SK-N-SH (cell line): Measurements from ENCODE around the gene PAMR1. TPM values are rescaled to one million over a fixed set of nuclear protein-coding genes. Genes with fewer than 3 reads are reported as not detected.

Experiments
- CTCF ChIA-PET: fragments of 300-600, 350-600 bp; formaldehyde crosslinking; extraction: SDS; loops from one replicate; lab custom pipeline; 2021; lab: Yijun Ruan, JAX
- POLR2A ChIA-PET: fragments of 350-600 bp; sonication (Branson Sonifier 250); formaldehyde crosslinking; extraction: SDS; loops from one replicate; lab custom pipeline; 2020; ENCODE audit warnings: antibody characterized with exemption, inconsistent platforms; lab: Yijun Ruan, JAX
- DNase-seq: peaks from one replicate; pipeline ENCODE4 v3.0.0; 2012
- H2AFZ ChIP-seq: fragments of 200-600 bp; sonication (generic); 2 replicates; pipeline ENCODE4 v1.8.1; 2016; ENCODE audit warnings: antibody characterized with exemption, mild to moderate bottlenecking, low read depth
- H3F3A ChIP-seq: fragments of 200-600 bp; sonication (generic); replicated peaks from 2 replicates; pipeline ENCODE3; 2016; ENCODE audit warnings: antibody characterized with exemption, mild to moderate bottlenecking; ENCODE audit not compliant: insufficient read depth
- H3K27ac ChIP-seq, 2 experiments: fragments of 200-500 bp in 1 of 2; fragments of 200-600 bp in 1 of 2; sonication (Bioruptor generic) in 1 of 2; sonication (generic), shearing (Covaris generic) in 1 of 2; 2 replicates each; pipeline versions ENCODE4 v1.5.1 to v1.6.1; 2014 to 2016; ENCODE audit warnings: low read depth in 2 of 2, inconsistent platforms in 1 of 2, low read length in 1 of 2, mild to moderate bottlenecking in 1 of 2, mixed read lengths in 1 of 2
- H3K27me3 ChIP-seq: fragments of 200-600 bp; sonication (generic), shearing (Covaris generic); 2 replicates; pipeline ENCODE4 v1.6.1; 2016; ENCODE audit warnings: mixed run types; ENCODE audit not compliant: insufficient read depth
- H3K36me3 ChIP-seq, 2 experiments: fragments of 200-500 bp in 1 of 2; fragments of 200-600 bp in 1 of 2; sonication (Bioruptor generic) in 1 of 2; sonication (generic) in 1 of 2; replicated peaks in 1 of 2; 2 replicates each; pipeline versions ENCODE3 to v1.5.1; 2014 to 2016; ENCODE audit warnings: low read length in 1 of 2, mild to moderate bottlenecking in 1 of 2; ENCODE audit not compliant: insufficient read depth in 2 of 2, control insufficient read depth in 1 of 2
- H3K4me1 ChIP-seq, 2 experiments: fragments of 200-500 bp in 1 of 2; fragments of 200-600 bp in 1 of 2; sonication (Bioruptor generic) in 1 of 2; sonication (generic), shearing (Covaris generic) in 1 of 2; 2 replicates each; pipeline versions ENCODE4 v1.5.1 to v1.6.1; 2014 to 2016; ENCODE audit warnings: low read depth in 1 of 2, low read length in 1 of 2, mixed run types in 1 of 2; ENCODE audit not compliant: insufficient read depth in 2 of 2, control insufficient read depth in 1 of 2
- H3K4me2 ChIP-seq: fragments of 200-600 bp; sonication (generic), shearing (Covaris generic); 2 replicates; pipeline ENCODE4 v1.6.1; 2017; ENCODE audit warnings: mixed run types
- H3K4me3 ChIP-seq, 2 experiments: fragments of 200-500 bp in 1 of 2; fragments of 200-600 bp in 1 of 2; sonication (Bioruptor generic) in 1 of 2; sonication (generic), shearing (Covaris generic) in 1 of 2; 2 replicates each; pipeline versions ENCODE4 v1.5.1 to v1.8.1; 2014 to 2016; ENCODE audit warnings: low read depth in 2 of 2, inconsistent platforms in 1 of 2, low read length in 1 of 2, mild to moderate bottlenecking in 1 of 2, mixed read lengths in 1 of 2, moderate library complexity in 1 of 2
- H3K79me2 ChIP-seq: fragments of 200-600 bp; sonication (generic); 2 replicates; pipeline ENCODE4 v1.8.1; 2017; ENCODE audit warnings: mild to moderate bottlenecking; ENCODE audit not compliant: insufficient read depth
- H3K9ac ChIP-seq: fragments of 200-600 bp; sonication (generic); 2 replicates; pipeline ENCODE4 v1.6.1; 2017; ENCODE audit warnings: mixed run types
- H3K9me2 ChIP-seq: fragments of 200-600 bp; sonication (generic); 2 replicates; pipeline ENCODE4 v1.6.1; 2017; ENCODE audit warnings: mixed run types
- H3K9me3 ChIP-seq: fragments of 200-600 bp; sonication (generic); 2 replicates; pipeline ENCODE4 v1.6.1; 2017; ENCODE audit warnings: mixed run types, mild to moderate bottlenecking, moderate library complexity
- H4K20me1 ChIP-seq: fragments of 200-600 bp; sonication (generic); 2 replicates; pipeline ENCODE4 v1.6.1; 2017; ENCODE audit warnings: mild to moderate bottlenecking, mixed run types; ENCODE audit not compliant: insufficient read depth
- CHD2 ChIP-seq: fragments of 150-350 bp; IDR thresholded peaks from 2 replicates; pipeline ENCODE4 v1.6.1; 2018; ENCODE audit warnings: low read length; ENCODE audit not compliant: partially characterized antibody
- EP300 ChIP-seq, 2 experiments: IDR thresholded peaks; 2 replicates each; pipeline versions ENCODE4 v1.4.0 to v1.6.1; 2012; ENCODE audit warnings: borderline replicate concordance in 1 of 2, low read depth in 1 of 2, low read length in 1 of 2
- EZH2phosphoT487 ChIP-seq: fragments of 200-600 bp; sonication (generic); IDR thresholded peaks from 2 replicates; pipeline ENCODE4 v1.6.1; 2017; ENCODE audit warnings: low read depth, mixed run types, mild to moderate bottlenecking, antibody characterized with exemption, moderate library complexity, borderline replicate concordance
- FOSL2 ChIP-seq: IDR thresholded peaks from 2 replicates; pipeline ENCODE4 v1.4.0; 2012; ENCODE audit warnings: low read depth, mild to moderate bottlenecking, moderate library complexity, borderline replicate concordance
- FOXJ3 ChIP-seq: sonication (generic); formaldehyde crosslinking; IDR thresholded peaks from 2 replicates; pipeline ENCODE4 v1.5.1; 2020; ENCODE audit warnings: mild to moderate bottlenecking, missing genetic modification reagents
- FOXM1 ChIP-seq: IDR thresholded peaks from 2 replicates; pipeline ENCODE4 v1.4.0; 2012; ENCODE audit warnings: low read depth, mild to moderate bottlenecking
- GABPA ChIP-seq: IDR thresholded peaks from 2 replicates; pipeline ENCODE4 v1.4.0; 2012; ENCODE audit warnings: low read depth, mild to moderate bottlenecking
- GATA2 ChIP-seq: sonication (generic); formaldehyde crosslinking; IDR thresholded peaks from 2 replicates; pipeline ENCODE4 v1.5.0; 2020; ENCODE audit warnings: mild to moderate bottlenecking, missing genetic modification reagents
- JUND ChIP-seq: IDR thresholded peaks from 2 replicates; pipeline ENCODE4 v1.4.0; 2012
- MAX ChIP-seq: IDR thresholded peaks from 2 replicates; pipeline ENCODE4 v1.4.0; 2012; ENCODE audit warnings: low read depth
- MEF2A ChIP-seq: IDR thresholded peaks from 2 replicates; pipeline ENCODE4 v1.4.0; 2012; ENCODE audit warnings: low read depth, borderline replicate concordance
- MXI1 ChIP-seq: IDR thresholded peaks from 2 replicates; pipeline ENCODE4 v1.6.1; 2012; ENCODE audit warnings: mild to moderate bottlenecking, low read depth, low read length, improper control_type of control experiment
- NFIC ChIP-seq: IDR thresholded peaks from 2 replicates; pipeline ENCODE4 v1.4.0; 2012; ENCODE audit warnings: borderline replicate concordance
- NRF1 ChIP-seq: IDR thresholded peaks from 2 replicates; pipeline ENCODE4 v1.6.1; 2012; ENCODE audit warnings: low read depth, mild to moderate bottlenecking, low read length
- POLR2AphosphoS5 ChIP-seq: IDR thresholded peaks from 2 replicates; pipeline ENCODE4 v1.6.1; 2012; ENCODE audit warnings: low read depth, low read length
- RAD21 ChIP-seq: IDR thresholded peaks from 2 replicates; pipeline ENCODE4 v1.6.1; 2012; ENCODE audit warnings: mild to moderate bottlenecking, low read length
- RCOR1 ChIP-seq: fragments of 150-350 bp; IDR thresholded peaks from 2 replicates; pipeline ENCODE4 v1.6.1; 2017; ENCODE audit warnings: antibody characterized with exemption, low read length
- REST ChIP-seq: IDR thresholded peaks from 2 replicates; pipeline ENCODE4 v1.6.1; 2012; ENCODE audit warnings: mild to moderate bottlenecking, low read depth, low read length, moderate library complexity
- RXRA ChIP-seq: IDR thresholded peaks from 2 replicates; pipeline ENCODE4 v1.4.0; 2012; ENCODE audit warnings: low read depth, mild to moderate bottlenecking, borderline replicate concordance
- SIN3A ChIP-seq: IDR thresholded peaks from 2 replicates; pipeline ENCODE4 v1.6.1; 2012; ENCODE audit warnings: low read depth, mild to moderate bottlenecking, low read length, moderate library complexity, borderline replicate concordance
- SMC3 ChIP-seq: IDR thresholded peaks from 2 replicates; pipeline ENCODE4 v1.6.1; 2012; ENCODE audit warnings: low read depth, low read length, improper control_type of control experiment
- TCF12 ChIP-seq: IDR thresholded peaks from 2 replicates; pipeline ENCODE4 v1.4.0; 2012
- TEAD4 ChIP-seq: IDR thresholded peaks from 2 replicates; pipeline ENCODE4 v1.4.0; 2012; ENCODE audit warnings: mild to moderate bottlenecking, borderline replicate concordance; ENCODE audit not compliant: insufficient read depth
- YY1 ChIP-seq: IDR thresholded peaks from 2 replicates; pipeline ENCODE4 v1.4.0; 2012; ENCODE audit warnings: low read depth, mild to moderate bottlenecking
- ZBTB33 ChIP-seq: IDR thresholded peaks from 2 replicates; pipeline ENCODE4 v1.4.0; 2012; ENCODE audit warnings: low read depth, borderline replicate concordance
- WGBS: methylation state at CpG from one replicate; pipeline ENCODE4 v1.1.6; 2017; ENCODE audit warnings: low lambda C conversion rate; 5-methylcytosine and 5-hydroxymethylcytosine counted together
- polyA plus RNA-seq, 3 experiments: library from polyadenylated mRNA; depleted of rRNA; stranded (reverse); fragments of >200 nt; gene quantifications; 2 replicates each; pipeline ENCODE4 v1.2.3, GENCODE V29; 2012
- TF ChIP-seq, protein P1 (sequence below): IDR thresholded peaks from 2 replicates; pipeline ENCODE4 v1.4.0; 2012; ENCODE audit warnings: low read depth, borderline replicate concordance
- TF ChIP-seq, protein P2 (sequence below): IDR thresholded peaks from 2 replicates; pipeline ENCODE4; 2012

The PAMR1 gene
- polyA plus RNA-seq, 1 of the 3 experiments (the other 2 are of a cell fraction): 0.31 TPM

DNA sequence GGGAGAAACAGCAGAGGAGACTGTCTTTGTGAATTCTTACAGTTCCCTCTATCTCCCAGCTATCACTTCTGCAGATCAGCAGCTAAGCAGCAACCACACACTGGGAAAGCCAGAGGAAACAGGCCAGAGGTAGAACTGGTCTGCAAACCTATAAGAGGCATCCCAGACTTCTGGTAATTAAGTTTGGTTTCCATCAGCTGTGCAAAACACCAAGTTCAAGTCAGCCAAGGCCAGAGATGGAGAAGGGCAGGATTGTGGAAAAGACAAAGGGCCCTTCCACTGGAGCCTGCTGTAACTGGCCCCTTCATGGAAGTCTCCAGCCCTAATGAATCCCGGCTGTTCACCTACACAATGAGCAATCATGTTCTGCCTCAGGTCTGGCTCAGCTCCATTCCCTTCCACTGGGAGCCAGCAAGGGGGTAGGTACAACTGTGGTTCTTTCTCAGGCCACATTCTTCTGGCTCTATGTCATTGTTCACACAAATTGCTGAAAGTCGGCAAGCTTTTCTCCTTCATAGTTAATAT is 4.6 kb upstream of the PAMR1 start:
- Histone ChIP-seq H3F3A (peaks cover 23% of the 10 kb centered on the region), H4K20me1 (no peaks in the 10 kb centered on the region), H2AFZ (peak overlapping the region; percentile 47; the same call in 1 of the 2 replicates), H3K79me2 (no peaks in the 10 kb centered on the region), H3K36me3 (no peaks in the 10 kb centered on the region), H3K9ac (peak overlapping the region; percentile 66), H3K9me2 (no peaks in the 10 kb centered on the region), H3K27me3 (no peaks in the 10 kb centered on the region), H3K9me3 (no peaks in the 10 kb centered on the region), H3K4me1 (peaks cover 17 to 18% of the 10 kb centered on the region in 2 experiments), H3K4me2 (peak overlapping the region; percentile 62), H3K27ac (peak overlapping the region; percentile 87 to 89), H3K4me3 (0 out of 4 replicates have a peak overlapping the region, but pooled peaks of 1 of the 2 experiments have one; percentile 3)
- POLR2A ChIA-PET: no interaction called here
- CTCF ChIA-PET: interaction anchor here (1.4 to 3.9 kb wide), 3 partner anchors 25 to 45 kb away, joined by 4 to 13 read pairs (median 6); no protein-coding TSS in a partner anchor
- WGBS: 11% methylated on average over 2 of the region's 2 CpGs
- DNase-seq: peak; percentile 64
- peak; percentile 61 for TF ChIP-seq MAX
- peak; percentile 93 for TF ChIP-seq TEAD4
- peak; percentile 77; the same call in 1 of the 2 replicates for TF ChIP-seq FOSL2
- TF ChIP-seq, protein P1, sequence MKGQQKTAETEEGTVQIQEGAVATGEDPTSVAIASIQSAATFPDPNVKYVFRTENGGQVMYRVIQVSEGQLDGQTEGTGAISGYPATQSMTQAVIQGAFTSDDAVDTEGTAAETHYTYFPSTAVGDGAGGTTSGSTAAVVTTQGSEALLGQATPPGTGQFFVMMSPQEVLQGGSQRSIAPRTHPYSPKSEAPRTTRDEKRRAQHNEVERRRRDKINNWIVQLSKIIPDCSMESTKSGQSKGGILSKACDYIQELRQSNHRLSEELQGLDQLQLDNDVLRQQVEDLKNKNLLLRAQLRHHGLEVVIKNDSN: 0 out of 2 replicates have a peak, but pooled peaks have one; percentile 4
- peak in 1 of 2 experiments; percentile 87; a peak in 2 of 4 replicates for TF ChIP-seq EP300 (IDR thresholded peaks at IDR 0.05; ENCODE audit: borderline replicate concordance in 1 of 2, low read depth in 1 of 2, low read length in 1 of 2)
- TF ChIP-seq, protein P2, sequence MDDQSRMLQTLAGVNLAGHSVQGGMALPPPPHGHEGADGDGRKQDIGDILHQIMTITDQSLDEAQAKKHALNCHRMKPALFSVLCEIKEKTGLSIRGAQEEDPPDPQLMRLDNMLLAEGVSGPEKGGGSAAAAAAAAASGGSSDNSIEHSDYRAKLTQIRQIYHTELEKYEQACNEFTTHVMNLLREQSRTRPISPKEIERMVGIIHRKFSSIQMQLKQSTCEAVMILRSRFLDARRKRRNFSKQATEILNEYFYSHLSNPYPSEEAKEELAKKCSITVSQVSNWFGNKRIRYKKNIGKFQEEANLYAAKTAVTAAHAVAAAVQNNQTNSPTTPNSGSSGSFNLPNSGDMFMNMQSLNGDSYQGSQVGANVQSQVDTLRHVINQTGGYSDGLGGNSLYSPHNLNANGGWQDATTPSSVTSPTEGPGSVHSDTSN: peak; percentile 80
- peak; percentile 41 for TF ChIP-seq CHD2
- TF ChIP-seq POLR2AphosphoS5: peak; percentile 86
- TF ChIP-seq REST: no peak
- TF ChIP-seq NFIC: peak; percentile 96
- TF ChIP-seq YY1: peak; percentile 54; the same call in 1 of the 2 replicates
- TF ChIP-seq SMC3: 0 out of 2 replicates have a peak, but pooled peaks have one; percentile 0
- TF ChIP-seq FOXJ3 (CRISPR knock-in tag): peak; percentile 67
- no peak for TF ChIP-seq MXI1
- TF ChIP-seq SIN3A: 0 out of 2 replicates have a peak, but pooled peaks have one; percentile 27
- peak; percentile 99 for TF ChIP-seq TCF12
- TF ChIP-seq NRF1: no peak
- TF ChIP-seq RCOR1: peak; percentile 81
- peak; percentile 81 for TF ChIP-seq JUND
- TF ChIP-seq EZH2phosphoT487: no peak
- no peak for TF ChIP-seq GABPA
- TF ChIP-seq RXRA: peak; percentile 92; the same call in 1 of the 2 replicates
- no peak; the same call in 1 of the 2 replicates for TF ChIP-seq RAD21
- TF ChIP-seq GATA2 (CRISPR knock-in tag): peak; percentile 93
- peak; percentile 56; the same call in 1 of the 2 replicates for TF ChIP-seq FOXM1
- TF ChIP-seq ZBTB33: peak; percentile 52; the same call in 1 of the 2 replicates
- TF ChIP-seq MEF2A: peak; percentile 76; the same call in 1 of the 2 replicates
